Endothelial cell (in vitro differentiated cells): ENCODE results near the gene AGPAT4. TPM values are rescaled to one million over a fixed set of nuclear protein-coding genes. Genes with fewer than 3 reads are reported as not detected.
"Not testable (repeated sequence)": the region's sequence is repeated elsewhere in the genome, so short reads cannot be mapped to it uniquely, and the experiment has no call there.

ENCODE experiments used
- DNase-seq: peaks from one replicate; pipeline ENCODE4 v3.0.0; 2021; ENCODE audit warnings: low spot score
- H3K27ac Mint-ChIP-seq: one replicate; pipeline ENCODE4 v1.8.0; 2021; ENCODE audit warnings: mixed read lengths, inconsistent platforms; ENCODE audit not compliant: unreplicated experiment
- H3K27me3 Mint-ChIP-seq: one replicate; pipeline ENCODE4 v1.8.0; 2021; ENCODE audit warnings: mild to moderate bottlenecking, moderate library complexity, mixed read lengths, inconsistent platforms; ENCODE audit not compliant: unreplicated experiment
- H3K36me3 Mint-ChIP-seq: one replicate; pipeline ENCODE4 v1.8.0; 2021; ENCODE audit warnings: mild to moderate bottlenecking, low read depth, mixed read lengths, inconsistent platforms; ENCODE audit not compliant: unreplicated experiment
- H3K4me1 Mint-ChIP-seq: one replicate; pipeline ENCODE4 v1.8.0; 2021; ENCODE audit warnings: mild to moderate bottlenecking, mixed read lengths, inconsistent platforms; ENCODE audit not compliant: unreplicated experiment
- H3K4me3 Mint-ChIP-seq: one replicate; pipeline ENCODE4 v1.8.0; 2021; ENCODE audit warnings: mild to moderate bottlenecking, mixed read lengths, inconsistent platforms; ENCODE audit not compliant: unreplicated experiment
- H3K9me3 Mint-ChIP-seq: one replicate; pipeline ENCODE4 v1.8.0; 2021; ENCODE audit warnings: mixed read lengths, inconsistent platforms; ENCODE audit not compliant: unreplicated experiment
- CTCF ChIP-seq: fragments of 200-600 bp; sonication (generic); IDR thresholded peaks from one replicate; pipeline ENCODE4 v1.5.0; 2021; ENCODE audit warnings: antibody characterized with exemption; ENCODE audit not compliant: unreplicated experiment
- total RNA-seq: library from RNA; stranded (reverse); fragmentation: NEBNext Ultra II Directional; extraction: Animal tissue kit (Norgen Biotek cat#: 25700); gene quantifications from one replicate; pipeline ENCODE4 v1.2.1, GENCODE V29; 2021; ENCODE audit not compliant: unreplicated experiment

AGPAT4 gene
- total RNA-seq, 1 donor from 2014 or later: 25.2 TPM

- H3K9me3 Mint-ChIP-seq: no peaks in the 10 kb centered on the region
- no peak overlapping the region for H3K27ac Mint-ChIP-seq
- no peaks in the 10 kb centered on the region for H3K27me3 Mint-ChIP-seq
- H3K4me1 Mint-ChIP-seq: peaks cover 35% of the 10 kb centered on the region
- no peak for DNase-seq
- TF ChIP-seq CTCF: no peak
- peak overlapping the region; percentile 27 for H3K4me3 Mint-ChIP-seq
- peaks cover 22% of the 10 kb centered on the region for H3K36me3 Mint-ChIP-seq
Observed at GRCh38 chr6:161227004-161227960, 46.6 kb downstream of the AGPAT4 start.

- peaks cover 31% of the 10 kb centered on the region for H3K4me1 Mint-ChIP-seq
- H3K36me3 Mint-ChIP-seq: peaks cover 26% of the 10 kb centered on the region
- no peak for DNase-seq
- H3K27me3 Mint-ChIP-seq: peaks cover 1% of the 10 kb centered on the region
- H3K27ac Mint-ChIP-seq: no peak overlapping the region
- H3K9me3 Mint-ChIP-seq: no peaks in the 10 kb centered on the region
- TF ChIP-seq CTCF: no peak
- no peak overlapping the region for H3K4me3 Mint-ChIP-seq
Observed at GRCh38 chr6:161226009-161226964, 47.6 kb downstream of the AGPAT4 start.

GRCh38 chr6:161225681-161226008, 48.2 kb downstream of the AGPAT4 start:
- H3K27me3 Mint-ChIP-seq: peaks cover 1% of the 10 kb centered on the region
- H3K36me3 Mint-ChIP-seq: peaks cover 28% of the 10 kb centered on the region
- H3K4me3 Mint-ChIP-seq: no peak overlapping the region
- H3K9me3 Mint-ChIP-seq: no peaks in the 10 kb centered on the region
- H3K4me1 Mint-ChIP-seq: peaks cover 31% of the 10 kb centered on the region
- no peak for TF ChIP-seq CTCF
- no peak for DNase-seq
- H3K27ac Mint-ChIP-seq: no peak overlapping the region

GRCh38 chr6:161224951-161225680, 48.7 kb downstream of the AGPAT4 start:
- DNase-seq, H3K27ac Mint-ChIP-seq, H3K9me3 Mint-ChIP-seq, H3K27me3 Mint-ChIP-seq, H3K4me3 Mint-ChIP-seq: not testable (repeated sequence)
- peaks cover 28% of the 10 kb centered on the region for H3K36me3 Mint-ChIP-seq
- H3K4me1 Mint-ChIP-seq: peaks cover 31% of the 10 kb centered on the region

- TF ChIP-seq CTCF: no peak
- Mint-ChIP-seq H3K9me3 (no peaks in the 10 kb centered on the region), H3K4me3 (no peak overlapping the region), H3K4me1 (peaks cover 17% of the 10 kb centered on the region), H3K27me3 (peaks cover 1% of the 10 kb centered on the region), H3K27ac (no peak overlapping the region), H3K36me3 (peaks cover 28% of the 10 kb centered on the region)
- DNase-seq: no peak
Observed at GRCh38 chr6:161223646-161224045, 50.2 kb downstream of the AGPAT4 start.
